HepG2 (cell line): ENCODE results near the gene IKZF3. TPM values are rescaled to one million over a fixed set of nuclear protein-coding genes. Genes with fewer than 3 reads are reported as not detected.

ENCODE experiments used
- ATAC-seq: fragments of 200-7000 bp; cut with Tn5 transposase; 3 replicates; pipeline ENCODE4 v1.9.1; 2020; ENCODE audit warnings: mild to moderate bottlenecking, moderate library complexity
- BruUV-seq: library from RNA; stranded (reverse); fragments of 400-500 nt; replicated peaks from 2 replicates; lab custom pipeline; 2021; lab: Mats Ljungman, UMichigan
- CTCF ChIA-PET: fragments of 300-600 bp; formaldehyde crosslinking; extraction: SDS; loops from one replicate; lab custom pipeline; 2021; ENCODE audit warnings: low total read pairs, inconsistent platforms, low intra/inter-chr PET ratio; lab: Yijun Ruan, JAX
- POLR2A ChIA-PET: fragments of 350-600 bp; sonication (Branson Sonifier 250); formaldehyde crosslinking; loops from one replicate; lab custom pipeline; 2020; ENCODE audit warnings: antibody characterized with exemption, inconsistent platforms; lab: Yijun Ruan, JAX
- DNase-seq: peaks from one replicate; pipeline ENCODE4 v3.0.0-alpha.2; 2015; ENCODE audit warnings: low spot score
- FAIRE-seq: peaks from 3 replicates; lab custom pipeline; 2011; peaks lifted over from hg19 to GRCh38; lab: Jason Lieb, UNC
- H2AFZ ChIP-seq: one replicate; pipeline ENCODE4 v1.6.1; 2011; ENCODE audit warnings: low read length, inconsistent platforms
- H3K27ac ChIP-seq: fragments of 300-600 bp; 3 replicates; pipeline ENCODE4 v1.8.0; 2011; ENCODE audit warnings: mixed run types, mild to moderate bottlenecking, mixed read lengths, low read length, inconsistent platforms; ENCODE audit not compliant: insufficient read depth; ENCODE audit errors: extremely low read length
- H3K27me3 ChIP-seq, 2 experiments: fragments of 200-600 bp in 1 of 2; 2 replicates in 1 of 2; 3 replicates in 1 of 2; pipeline versions ENCODE4 v1.6.0 to v1.8.0; 2011; ENCODE audit warnings: low read length in 2 of 2, mild to moderate bottlenecking in 2 of 2, moderate library complexity in 2 of 2, inconsistent platforms in 1 of 2; ENCODE audit not compliant: insufficient read depth in 2 of 2, control insufficient read depth in 1 of 2
- H3K36me3 ChIP-seq, 2 experiments: fragments of 200-600 bp in 1 of 2; replicated peaks in 1 of 2; 2 replicates in 1 of 2; 3 replicates in 1 of 2; pipeline versions ENCODE4 v1.5.1 to v1.8.0; 2011; ENCODE audit warnings: low read length in 2 of 2, inconsistent platforms in 1 of 2; ENCODE audit not compliant: insufficient read depth in 2 of 2, control insufficient read depth in 1 of 2
- H3K4me1 ChIP-seq: 2 replicates; pipeline ENCODE4 v1.5.1; 2012; ENCODE audit warnings: low read length, inconsistent platforms; ENCODE audit not compliant: insufficient read depth
- H3K4me2 ChIP-seq: 2 replicates; pipeline ENCODE4 v1.6.0; 2011; ENCODE audit warnings: low read depth, low read length, inconsistent platforms
- H3K4me3 ChIP-seq, 3 experiments: fragments of 200-600 bp in 1 of 3; sonication (generic), shearing (Covaris generic) in 1 of 3; replicated peaks in 1 of 3; 2 replicates each; pipeline ENCODE4 v1.5.1; 2011 to 2016; ENCODE audit warnings: low read length in 3 of 3, inconsistent platforms in 2 of 3, low read depth in 2 of 3, mild to moderate bottlenecking in 2 of 3, control low read depth in 1 of 3, mixed read lengths in 1 of 3; ENCODE audit not compliant: insufficient read depth in 1 of 3
- H3K79me2 ChIP-seq: one replicate; pipeline ENCODE4 v1.6.1; 2011; ENCODE audit warnings: low read length, inconsistent platforms; ENCODE audit not compliant: insufficient read depth
- H3K9ac ChIP-seq: 2 replicates; pipeline ENCODE4 v1.6.0; 2011; ENCODE audit warnings: mild to moderate bottlenecking, low read depth, low read length, inconsistent platforms; ENCODE audit not compliant: insufficient read depth
- H3K9me3 ChIP-seq: 2 replicates; pipeline ENCODE4 v1.5.1; 2012; ENCODE audit warnings: mild to moderate bottlenecking, low read length
- H4K20me1 ChIP-seq: 2 replicates; pipeline ENCODE4 v1.6.0; 2011; ENCODE audit warnings: inconsistent platforms, mild to moderate bottlenecking, low read length, moderate library complexity; ENCODE audit not compliant: insufficient read depth
- AHDC1 ChIP-seq: sonication (generic); formaldehyde crosslinking; IDR thresholded peaks from 2 replicates; pipeline ENCODE4 v1.5.1; 2020; ENCODE audit warnings: mild to moderate bottlenecking, missing genetic modification reagents, borderline replicate concordance
- BATF2 ChIP-seq: sonication (generic); formaldehyde crosslinking; IDR thresholded peaks from 2 replicates; pipeline ENCODE4 v1.8.0; 2022; ENCODE audit warnings: mild to moderate bottlenecking, missing genetic modification reagents, moderate library complexity
- BCLAF1 ChIP-seq: fragments of 450-650 bp; IDR thresholded peaks from 2 replicates; pipeline ENCODE4 v1.6.1; 2017; ENCODE audit warnings: mild to moderate bottlenecking
- GABPB1 ChIP-seq: IDR thresholded peaks from 2 replicates; pipeline ENCODE4 v1.6.1; 2016; ENCODE audit warnings: mild to moderate bottlenecking, missing genetic modification reagents, moderate library complexity, missing compliant biosample characterization
- KDM2A ChIP-seq: sonication (generic); formaldehyde crosslinking; IDR thresholded peaks from 2 replicates; pipeline ENCODE4 v1.4.0; 2020; ENCODE audit warnings: low read depth, missing genetic modification reagents, borderline replicate concordance
- SMC3 ChIP-seq: IDR thresholded peaks from 2 replicates; pipeline ENCODE4 v1.6.1; 2011; ENCODE audit warnings: low read length, improper control_type of control experiment
- TARDBP ChIP-seq: sonication (generic); formaldehyde crosslinking; IDR thresholded peaks from 2 replicates; pipeline ENCODE4 v1.8.0; 2022; ENCODE audit warnings: mild to moderate bottlenecking, missing genetic modification reagents
- TIGD3 ChIP-seq: sonication (generic); formaldehyde crosslinking; IDR thresholded peaks from 2 replicates; pipeline ENCODE4 v1.5.1; 2020; ENCODE audit warnings: mild to moderate bottlenecking, missing genetic modification reagents, borderline replicate concordance
- ZNF251 ChIP-seq: sonication (generic); formaldehyde crosslinking; IDR thresholded peaks from 2 replicates; pipeline ENCODE4 v1.9.0; 2021; ENCODE audit warnings: mild to moderate bottlenecking, missing genetic modification reagents
- ZNF704 ChIP-seq: sonication (generic); formaldehyde crosslinking; IDR thresholded peaks from 2 replicates; pipeline ENCODE4 v1.8.1; 2023; ENCODE audit warnings: mild to moderate bottlenecking, inconsistent platforms, moderate library complexity, missing genetic modification reagents, borderline replicate concordance
- WGBS: methylation state at CpG from one replicate; pipeline ENCODE4 v1.1.6; 2017; ENCODE audit warnings: low lambda C conversion rate; 5-methylcytosine and 5-hydroxymethylcytosine counted together
- in situ Hi-C: cut with HindIII; loops from 2 replicates; pipeline ENCODE4 v1.10.0; 2017; ENCODE audit warnings: low pct_unique_long_range_greater_than_20kb; ENCODE audit not compliant: extremely low pct_ligation_motif_present
- intact Hi-C: fragments of 100-400 bp; cut with micrococcal nuclease; formaldehyde crosslinking; loops from one replicate; pipeline ENCODE4 v1.10.0; 2022; ENCODE audit not compliant: unreplicated experiment
- polyA plus RNA-seq, 8 experiments: library from polyadenylated mRNA; depleted of rRNA in 3 of 8; stranded (reverse) in 7 of 8; unstranded in 1 of 8; fragments of >200 nt; fragmentation: Illumina TruSeq in 4 of 8; extraction: Trizol in 4 of 8; gene quantifications; 2 replicates each; pipeline versions ENCODE4 v1.2.1 to v1.2.3, GENCODE V29; 2011 to 2016; ENCODE audit warnings: low read depth in 4 of 8, missing spikeins in 1 of 8, mixed read lengths in 1 of 8; ENCODE audit not compliant: insufficient read depth in 1 of 8
- total RNA-seq, 5 experiments: library from RNA; depleted of rRNA; stranded (reverse); fragments of >200 nt; fragmentation: Illumina TruSeq; extraction: Trizol; gene quantifications; 2 replicates each; pipeline ENCODE4 v1.2.3, GENCODE V29; 2016; ENCODE audit warnings: low read depth in 1 of 5

Gene IKZF3
- total and polyA plus RNA-seq, 2 of the 13 experiments (the other 11 are each of a cell fraction or from before 2014, with no cell fraction given): not detected

- TF ChIP-seq BATF2 (no peak), TARDBP (no peak), AHDC1 (0 out of 2 replicates have a peak, but pooled peaks have one; percentile 2), SMC3 (no peak)
These were observed 731 bp downstream of the IKZF3 start (continued) for GRCh38 chr17:39863244-39863917.

- CTCF ChIA-PET: no interaction called here
- TF ChIP-seq ZNF251: no peak
- TF ChIP-seq TIGD3 (CRISPR knock-in tag): no peak
- TF ChIP-seq BCLAF1: no peak
- TF ChIP-seq KDM2A: no peak
- TF ChIP-seq ZNF704 (CRISPR knock-in tag): no peak
- TF ChIP-seq GABPB1: no peak
These were observed 2.9 kb downstream of the IKZF3 start for GRCh38 chr17:39861235-39861634.

More at GRCh38 chr17:39861235-39861634, 2.9 kb downstream of the IKZF3 start:
- Histone ChIP-seq H2AFZ (no peak overlapping the region), H3K4me1 (peaks cover 5% of the 10 kb centered on the region), H3K27ac (no peak overlapping the region), H3K9me3 (no peaks in the 10 kb centered on the region), H3K36me3 (no peaks in the 10 kb centered on the region), H3K79me2 (no peaks in the 10 kb centered on the region), H3K4me2 (no peak overlapping the region), H3K9ac (no peak overlapping the region), H4K20me1 (no peaks in the 10 kb centered on the region), H3K4me3 (no peak overlapping the region), H3K27me3 (peaks cover 4 to 37% of the 10 kb centered on the region in 2 experiments)
- DNase-seq: no peak
- in situ Hi-C loops: no loop called here
- POLR2A ChIA-PET: no interaction called here
- intact Hi-C loops: loop anchor here (10.0 kb wide), 1 partner anchor 86 kb away; no protein-coding TSS in a partner anchor
- ATAC-seq: no peak
- no TSS peak for BruUV-seq
- WGBS: 19% methylated on average over 5 of the region's 5 CpGs
- no peak for FAIRE-seq
